SU-DHL-6 (cell line): ENCODE results near the gene STRA8.

ENCODE experiments used
- H2AFZ ChIP-seq: fragments of 200-600 bp; sonication (generic); 2 replicates; pipeline ENCODE4 v1.6.1; 2014; ENCODE audit warnings: low read depth, mild to moderate bottlenecking, moderate library complexity, mixed read lengths, antibody characterized with exemption, low read length; ENCODE audit not compliant: severe bottlenecking
- H3F3A ChIP-seq: fragments of 200-600 bp; shearing (Covaris generic); 2 replicates; pipeline ENCODE4 v1.6.0; 2016; ENCODE audit warnings: antibody characterized with exemption, mild to moderate bottlenecking; ENCODE audit not compliant: insufficient read depth
- H3K27ac ChIP-seq: fragments of 200-600 bp; sonication (generic); 2 replicates; pipeline ENCODE4 v1.5.1; 2016; ENCODE audit warnings: low read depth, mild to moderate bottlenecking, low read length, moderate library complexity, mixed read lengths
- H3K27me3 ChIP-seq: fragments of 200-600 bp; sonication (generic), shearing (Covaris generic); 2 replicates; pipeline ENCODE4 v1.6.0; 2014; ENCODE audit warnings: mild to moderate bottlenecking, low read length
- H3K36me3 ChIP-seq: fragments of 200-600 bp; sonication (generic); 2 replicates; pipeline ENCODE4 v1.6.1; 2014; ENCODE audit warnings: mild to moderate bottlenecking, low read length, mixed read lengths
- H3K4me2 ChIP-seq: fragments of 300-600, 200-600 bp; shearing (Covaris generic), sonication (generic); 2 replicates; pipeline ENCODE4 v1.6.0; 2014; ENCODE audit warnings: low read length, low read depth, mild to moderate bottlenecking; ENCODE audit not compliant: poor library complexity, severe bottlenecking
- H3K4me3 ChIP-seq: fragments of 200-600 bp; sonication (generic); 2 replicates; pipeline ENCODE4 v1.5.1; 2014; ENCODE audit warnings: antibody characterized with exemption, low read length, mild to moderate bottlenecking, mixed read lengths; ENCODE audit not compliant: insufficient read depth, poor library complexity, severe bottlenecking
- H3K79me2 ChIP-seq: fragments of 200-600 bp; sonication (generic); 2 replicates; pipeline ENCODE4 v1.6.1; 2014; ENCODE audit warnings: mild to moderate bottlenecking, low read length, moderate library complexity; ENCODE audit not compliant: insufficient read depth
- H3K9ac ChIP-seq: fragments of 200-600 bp; sonication (generic); 2 replicates; pipeline ENCODE4 v1.7.0; 2014; ENCODE audit warnings: mild to moderate bottlenecking, low read length
- H3K9me2 ChIP-seq: fragments of 200-600 bp; sonication (generic); replicated peaks from 2 replicates; pipeline ENCODE4 v1.6.1; 2014; ENCODE audit warnings: low read length; ENCODE audit not compliant: insufficient read depth
- H3K9me3 ChIP-seq: fragments of 200-600 bp; sonication (generic); 2 replicates; pipeline ENCODE4 v1.6.1; 2014; ENCODE audit warnings: low read length, mixed read lengths; ENCODE audit not compliant: insufficient read depth
- H4K20me1 ChIP-seq: fragments of 200-600 bp; sonication (generic); 2 replicates; pipeline ENCODE4 v1.6.1; 2014; ENCODE audit warnings: low read depth, mild to moderate bottlenecking, antibody characterized with exemption, low read length, moderate library complexity, mixed read lengths
- EZH2phosphoT487 ChIP-seq: fragments of 200-600 bp; sonication (generic), shearing (Covaris generic); conservative IDR thresholded peaks from 2 replicates; pipeline ENCODE4 v1.6.1; 2018; ENCODE audit warnings: mild to moderate bottlenecking, antibody characterized with exemption, low read length, moderate library complexity, mixed read lengths
- TF ChIP-seq, protein P1 (sequence below): fragments of 200-600 bp; sonication (generic); IDR thresholded peaks from one replicate; pipeline ENCODE4 v1.5.1; 2017; ENCODE audit warnings: antibody characterized with exemption, mild to moderate bottlenecking, low read length, moderate library complexity; ENCODE audit not compliant: insufficient read depth, poor library complexity, severe bottlenecking

Gene STRA8

DNA sequence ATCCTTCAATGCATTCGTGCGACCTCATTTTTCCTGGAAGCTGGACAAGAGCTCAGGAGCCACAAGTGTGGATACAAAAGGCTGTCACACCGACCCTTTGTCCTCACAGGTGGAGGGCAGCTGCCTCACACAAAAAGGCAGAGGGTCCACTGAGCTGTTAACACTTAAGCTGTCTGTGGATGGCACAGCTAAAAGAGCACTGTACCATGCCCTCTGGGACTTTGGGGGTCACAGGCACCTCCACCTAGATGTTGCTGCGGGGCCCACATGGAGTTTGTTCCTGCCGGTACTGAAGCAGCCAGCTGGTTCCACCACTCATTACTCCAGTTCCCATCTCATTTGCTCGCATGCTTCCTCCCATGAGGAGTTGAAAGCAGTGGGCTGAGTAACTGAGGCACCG is 57.0 kb downstream of the STRA8 start:
- Histone ChIP-seq H3K27me3 (no peaks in the 10 kb centered on the region), H3K27ac (no peak overlapping the region), H3F3A (no peaks in the 10 kb centered on the region), H3K4me3 (no peak overlapping the region), H3K9me3 (no peaks in the 10 kb centered on the region), H2AFZ (no peak overlapping the region), H4K20me1 (no peaks in the 10 kb centered on the region), H3K36me3 (no peaks in the 10 kb centered on the region), H3K9ac (no peak overlapping the region), H3K4me2 (no peak overlapping the region), H3K9me2 (no peaks in the 10 kb centered on the region), H3K79me2 (no peaks in the 10 kb centered on the region)
- TF ChIP-seq, protein P1, sequence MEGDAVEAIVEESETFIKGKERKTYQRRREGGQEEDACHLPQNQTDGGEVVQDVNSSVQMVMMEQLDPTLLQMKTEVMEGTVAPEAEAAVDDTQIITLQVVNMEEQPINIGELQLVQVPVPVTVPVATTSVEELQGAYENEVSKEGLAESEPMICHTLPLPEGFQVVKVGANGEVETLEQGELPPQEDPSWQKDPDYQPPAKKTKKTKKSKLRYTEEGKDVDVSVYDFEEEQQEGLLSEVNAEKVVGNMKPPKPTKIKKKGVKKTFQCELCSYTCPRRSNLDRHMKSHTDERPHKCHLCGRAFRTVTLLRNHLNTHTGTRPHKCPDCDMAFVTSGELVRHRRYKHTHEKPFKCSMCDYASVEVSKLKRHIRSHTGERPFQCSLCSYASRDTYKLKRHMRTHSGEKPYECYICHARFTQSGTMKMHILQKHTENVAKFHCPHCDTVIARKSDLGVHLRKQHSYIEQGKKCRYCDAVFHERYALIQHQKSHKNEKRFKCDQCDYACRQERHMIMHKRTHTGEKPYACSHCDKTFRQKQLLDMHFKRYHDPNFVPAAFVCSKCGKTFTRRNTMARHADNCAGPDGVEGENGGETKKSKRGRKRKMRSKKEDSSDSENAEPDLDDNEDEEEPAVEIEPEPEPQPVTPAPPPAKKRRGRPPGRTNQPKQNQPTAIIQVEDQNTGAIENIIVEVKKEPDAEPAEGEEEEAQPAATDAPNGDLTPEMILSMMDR, result no peak
- no peak for TF ChIP-seq EZH2phosphoT487

DNA sequence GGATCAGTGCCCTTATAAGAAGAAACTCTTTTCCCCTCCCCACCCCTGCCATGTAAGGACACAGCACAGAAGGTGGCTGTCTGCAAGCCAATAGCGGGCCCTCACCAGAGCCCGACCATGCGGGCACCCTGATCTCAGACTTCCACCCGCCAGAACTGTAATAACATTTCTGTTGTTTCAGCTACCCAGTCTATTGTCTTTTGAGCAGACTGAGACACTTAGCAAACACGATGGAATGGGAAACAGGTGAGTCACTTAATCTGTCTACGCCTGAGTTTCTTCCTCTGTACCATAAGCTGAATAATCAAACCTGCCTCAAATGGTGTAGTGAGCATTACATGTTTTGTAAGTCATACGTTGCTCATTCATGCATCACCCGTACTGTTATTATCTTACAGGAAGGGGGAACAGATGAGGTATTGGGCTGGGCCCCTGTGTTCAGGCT is 58.2 kb downstream of the STRA8 start:
- Histone ChIP-seq H3K36me3 (no peaks in the 10 kb centered on the region), H3K9ac (no peak overlapping the region), H2AFZ (no peak overlapping the region), H3K27ac (no peak overlapping the region), H3K9me3 (no peaks in the 10 kb centered on the region), H3K4me2 (no peak overlapping the region), H3K4me3 (no peak overlapping the region), H3K79me2 (no peaks in the 10 kb centered on the region), H3F3A (no peaks in the 10 kb centered on the region), H4K20me1 (no peaks in the 10 kb centered on the region), H3K27me3 (no peaks in the 10 kb centered on the region), H3K9me2 (no peaks in the 10 kb centered on the region)
- TF ChIP-seq, protein P1, result no peak
- TF ChIP-seq EZH2phosphoT487, result no peak

DNA sequence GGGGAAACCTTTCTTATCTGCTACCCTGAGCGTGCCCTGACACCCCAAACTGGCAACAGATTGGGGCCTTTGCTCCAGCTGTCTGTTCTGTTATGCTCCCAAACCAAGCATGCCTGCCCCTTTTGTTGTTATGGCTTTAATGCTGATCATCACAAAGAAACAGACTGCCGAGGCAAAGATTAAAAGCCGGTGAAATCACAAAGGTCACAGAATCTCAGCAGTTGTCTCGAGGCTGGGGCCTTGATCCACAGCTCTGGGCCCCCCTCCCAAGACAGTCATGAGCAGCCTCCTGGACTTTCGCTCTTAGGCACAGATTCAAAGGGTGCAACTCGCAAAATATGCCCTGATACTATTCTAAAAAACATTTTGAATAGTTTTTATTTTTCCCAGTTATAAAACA is 65.6 kb downstream of the STRA8 start:
- Histone ChIP-seq H4K20me1 (no peaks in the 10 kb centered on the region), H3F3A (no peaks in the 10 kb centered on the region), H3K9me2 (no peaks in the 10 kb centered on the region), H2AFZ (no peak overlapping the region), H3K27ac (no peak overlapping the region), H3K9ac (no peak overlapping the region), H3K79me2 (no peaks in the 10 kb centered on the region), H3K9me3 (no peaks in the 10 kb centered on the region), H3K27me3 (no peaks in the 10 kb centered on the region), H3K36me3 (no peaks in the 10 kb centered on the region), H3K4me2 (no peak overlapping the region), H3K4me3 (no peak overlapping the region)
- TF ChIP-seq EZH2phosphoT487, result no peak
- TF ChIP-seq, protein P1, result no peak
